GM21381 (cell line): ENCODE measurements around the gene RMRP.

Experiments
- ATAC-seq: cut with Tn5 transposase; IDR thresholded peaks from one replicate; pipeline ENCODE4 v1.9.1; 2021; ENCODE audit warnings: mild to moderate bottlenecking, moderate library complexity; ENCODE audit not compliant: unreplicated experiment

Gene RMRP

DNA sequence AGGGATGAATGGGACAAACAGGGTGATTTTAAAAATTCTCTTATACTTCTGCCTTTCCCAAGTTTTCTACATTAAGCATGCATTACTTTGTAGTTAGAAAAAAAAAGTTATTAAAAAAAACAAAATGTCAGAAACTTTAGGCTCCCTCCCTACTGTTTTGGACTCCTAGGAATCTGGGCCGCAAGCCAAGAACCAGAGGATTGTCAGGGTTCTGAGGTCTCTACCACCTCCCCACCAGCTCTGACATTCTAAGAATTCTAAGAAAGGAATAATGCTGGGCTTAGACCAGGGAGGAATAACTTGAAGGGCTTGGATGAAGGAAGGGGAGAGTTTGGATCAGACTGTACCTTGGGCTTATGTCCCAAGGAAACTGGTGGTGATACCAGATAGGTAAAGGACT, 8.2 kb upstream of the RMRP start:
- ATAC-seq = no peak

DNA sequence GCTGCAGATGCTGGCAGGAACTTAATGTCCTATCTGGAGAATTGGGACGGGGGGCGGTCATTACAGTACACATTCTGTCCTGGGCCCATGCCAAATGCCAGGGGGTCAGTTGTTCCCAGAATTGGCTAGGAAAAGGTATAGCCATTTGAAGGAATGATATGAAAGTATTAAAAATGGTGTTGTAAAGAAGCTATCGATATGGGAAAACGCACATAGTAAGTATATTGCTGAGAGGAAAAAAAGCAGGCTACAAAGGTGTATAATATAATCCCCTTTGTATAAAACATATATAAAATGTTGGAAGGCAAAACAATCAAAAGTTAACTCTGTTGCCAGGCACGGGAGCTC, 7.6 kb upstream of the RMRP start:
- ATAC-seq = no peak

DNA sequence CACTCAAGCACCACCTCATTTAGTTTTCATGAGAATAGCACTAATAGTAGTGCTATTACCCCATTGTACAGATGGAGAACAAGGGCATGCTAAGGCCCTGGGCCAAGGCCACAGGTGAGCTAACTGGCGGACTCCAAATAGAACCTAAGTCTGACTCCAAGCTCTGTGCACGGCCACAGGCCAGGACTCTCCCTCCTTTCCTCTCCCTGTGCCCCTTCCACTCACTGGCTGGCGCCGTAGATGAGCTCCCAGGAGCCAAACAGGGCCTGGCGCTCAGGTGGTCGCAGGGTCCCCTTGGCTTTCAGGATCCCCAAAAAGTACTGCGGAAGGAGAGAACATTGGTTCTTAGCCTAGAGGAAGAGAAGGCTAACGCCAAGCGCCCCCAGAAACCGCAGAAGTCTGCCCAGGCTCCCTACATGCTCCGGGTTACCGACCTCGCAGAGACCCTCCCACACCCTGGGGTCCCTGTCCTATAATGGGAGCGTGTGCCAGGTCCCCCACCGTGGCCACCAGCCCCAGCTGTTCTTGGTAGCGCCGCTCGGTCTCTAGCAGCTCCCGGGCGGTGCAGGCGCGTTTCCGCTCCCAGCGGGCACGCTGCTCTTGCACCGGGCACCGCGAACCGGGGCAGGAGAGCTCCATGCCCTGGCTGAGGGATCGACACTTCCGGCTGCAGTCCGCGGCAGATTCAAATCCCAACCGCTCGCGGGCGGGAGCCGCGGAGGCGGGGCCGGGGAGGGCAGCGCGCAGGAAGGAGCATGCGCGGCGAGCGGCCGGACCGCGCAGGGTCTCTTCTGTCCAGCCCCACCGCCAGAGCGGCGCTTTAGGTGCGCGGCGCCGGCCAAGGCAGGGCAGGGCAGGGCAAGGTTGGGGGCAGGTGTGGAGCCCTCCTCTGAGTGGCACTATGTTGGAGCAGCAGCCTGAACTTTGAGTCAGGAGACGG, 7.0 kb upstream of the RMRP start, which contains the start of gene ARHGEF39:
ARHGEF39 (minus strand) TSS at position 665 of the 940 bp plus-strand sequence; CDS start at position 639, 26 bp downstream.
- ATAC-seq = peak; percentile 65

DNA sequence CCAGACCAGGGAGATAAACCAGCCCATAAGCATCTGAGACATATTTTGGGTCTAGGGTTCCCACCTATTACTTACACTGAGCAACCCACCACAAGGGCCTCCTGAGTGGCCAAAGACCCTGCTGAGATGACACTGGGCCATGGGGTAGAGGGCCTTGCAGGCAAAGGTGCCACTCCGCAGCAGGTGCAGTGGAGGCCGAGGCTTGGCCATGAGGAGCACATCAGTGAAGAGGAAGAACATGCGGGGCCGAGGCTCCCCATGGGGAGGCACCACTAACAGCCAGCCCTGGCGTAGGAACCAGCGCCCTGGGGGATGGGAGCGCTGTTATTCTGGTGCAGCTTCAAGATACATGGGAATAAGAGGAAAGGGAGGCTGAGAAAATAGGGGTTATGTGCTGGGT, 4.6 kb upstream of the RMRP start:
- ATAC-seq = no peak

DNA sequence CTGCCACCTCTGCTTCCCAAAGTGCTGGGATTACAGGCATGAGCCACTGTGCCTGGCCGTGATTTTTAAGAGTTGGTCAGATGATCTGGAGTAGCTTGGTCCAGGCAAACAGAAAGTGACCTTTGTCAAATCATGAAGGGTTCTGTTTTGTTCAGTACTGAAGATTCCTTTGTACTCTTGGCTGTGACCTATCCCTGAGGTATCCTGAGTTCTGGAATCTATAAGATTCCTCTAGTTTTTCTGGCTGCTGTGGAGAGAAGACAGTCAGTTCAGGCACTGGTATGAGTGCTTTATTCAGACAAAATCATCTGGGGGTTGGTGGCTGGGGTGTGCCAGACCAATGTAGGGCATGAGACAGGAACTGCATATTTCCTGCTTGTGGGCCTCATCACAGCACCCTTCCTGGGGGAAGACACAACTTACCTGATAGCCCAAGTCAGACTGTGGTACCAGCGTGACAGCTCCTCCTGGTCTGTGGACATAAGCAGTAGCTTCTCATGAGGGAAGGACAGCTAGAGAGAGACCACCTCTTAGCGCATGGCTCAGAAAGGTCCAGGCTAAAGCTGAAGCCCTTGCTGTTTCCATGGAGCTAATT, 4.0 kb upstream of the RMRP start:
- no peak for ATAC-seq

DNA sequence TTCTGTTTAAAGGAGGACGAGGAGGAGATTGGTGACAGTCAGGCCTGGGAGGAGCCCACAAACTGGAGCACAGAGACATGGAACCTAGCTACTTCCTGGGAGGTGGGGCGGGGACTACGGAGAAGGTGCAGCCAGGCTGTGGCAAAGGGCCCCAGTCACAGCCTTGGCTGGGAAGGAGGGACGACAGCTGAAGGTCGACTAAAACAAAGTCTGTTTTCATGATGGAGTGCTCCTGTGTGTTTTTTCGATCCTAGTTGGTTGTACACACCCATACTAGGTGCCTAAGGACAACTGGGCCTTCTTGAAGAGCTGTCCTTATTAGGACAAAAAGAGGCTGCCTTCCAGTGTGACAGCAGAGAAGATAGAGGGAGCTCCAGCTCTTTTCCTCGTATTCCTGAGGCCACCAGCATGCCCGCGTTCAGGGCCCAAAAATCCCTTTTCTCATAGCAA, 3.2 kb upstream of the RMRP start:
- ATAC-seq = no peak

DNA sequence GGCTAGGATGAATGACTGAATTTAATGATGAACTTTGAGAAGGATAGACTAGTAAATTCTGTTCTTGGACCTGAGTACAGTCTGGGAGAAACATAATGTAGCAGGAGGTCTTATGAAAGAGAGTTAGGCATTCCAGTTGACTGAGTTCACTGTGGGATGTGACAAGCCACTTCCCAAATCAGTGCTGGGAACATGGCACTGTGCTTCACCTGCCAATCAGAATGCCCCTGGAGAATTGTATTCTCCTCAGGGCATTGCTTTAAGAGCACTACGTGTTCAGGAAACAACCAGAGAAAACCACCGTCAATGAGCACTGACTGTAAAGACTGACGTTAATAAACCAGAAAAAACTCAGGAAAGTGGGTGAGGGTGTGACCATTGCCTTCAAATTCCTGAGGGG, 1.5 kb upstream of the RMRP start:
- no peak for ATAC-seq

DNA sequence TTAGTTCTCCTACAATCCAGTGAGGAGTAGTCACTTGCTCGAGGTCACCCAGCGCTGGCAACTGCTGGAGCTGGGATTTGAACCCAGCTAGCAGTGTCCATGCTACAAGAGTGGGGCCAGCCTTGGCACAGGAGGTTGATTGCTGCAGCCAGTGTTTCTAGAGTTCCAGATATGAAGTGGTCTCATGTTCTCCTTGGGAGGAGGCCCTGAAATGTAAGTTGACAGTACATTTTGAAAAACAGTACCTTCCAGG, 1.1 kb upstream of the RMRP start:
- no peak for ATAC-seq

DNA sequence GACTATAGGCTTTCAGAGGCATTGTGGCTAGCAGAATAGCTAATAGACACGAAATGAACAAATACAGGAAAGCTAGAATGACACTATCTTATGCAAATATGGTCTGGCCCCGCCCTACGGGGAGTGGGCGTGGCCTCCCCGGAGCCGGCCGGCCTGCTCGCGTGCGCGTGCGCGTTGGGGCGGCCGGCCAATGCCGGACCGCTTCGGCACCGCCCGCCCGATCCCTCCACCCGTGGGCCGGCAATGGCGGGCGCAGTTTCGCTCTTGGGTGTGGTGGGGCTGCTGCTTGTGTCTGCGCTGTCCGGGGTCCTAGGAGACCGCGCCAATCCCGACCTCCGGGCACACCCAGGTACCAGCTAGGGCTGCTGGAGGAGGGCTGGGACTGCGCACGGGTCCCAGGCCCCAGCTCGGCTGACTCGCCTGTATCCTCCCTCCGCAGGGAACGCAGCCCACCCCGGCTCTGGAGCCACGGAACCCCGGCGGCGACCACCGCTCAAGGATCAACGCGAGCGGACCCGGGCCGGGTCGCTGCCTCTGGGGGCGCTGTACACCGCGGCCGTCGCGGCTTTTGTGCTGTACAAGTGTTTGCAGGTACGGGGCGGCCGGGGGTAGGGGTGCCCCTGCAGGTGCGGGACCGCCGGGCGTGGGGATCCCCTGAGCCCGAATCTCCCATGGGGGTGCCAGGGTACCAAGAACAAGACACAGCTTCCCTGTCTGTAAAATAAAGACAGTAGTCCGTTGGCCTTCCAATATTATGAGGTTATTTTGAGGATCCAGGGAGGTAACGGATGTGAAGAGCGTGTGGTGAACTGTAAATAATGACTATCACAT, 533 bp upstream of the RMRP start, which contains the start of gene CCDC107:
CCDC107 (plus strand) TSS at position 156 of the 831 bp plus-strand sequence; CDS start at position 244, 88 bp downstream.
- peak; percentile 58 for ATAC-seq

DNA sequence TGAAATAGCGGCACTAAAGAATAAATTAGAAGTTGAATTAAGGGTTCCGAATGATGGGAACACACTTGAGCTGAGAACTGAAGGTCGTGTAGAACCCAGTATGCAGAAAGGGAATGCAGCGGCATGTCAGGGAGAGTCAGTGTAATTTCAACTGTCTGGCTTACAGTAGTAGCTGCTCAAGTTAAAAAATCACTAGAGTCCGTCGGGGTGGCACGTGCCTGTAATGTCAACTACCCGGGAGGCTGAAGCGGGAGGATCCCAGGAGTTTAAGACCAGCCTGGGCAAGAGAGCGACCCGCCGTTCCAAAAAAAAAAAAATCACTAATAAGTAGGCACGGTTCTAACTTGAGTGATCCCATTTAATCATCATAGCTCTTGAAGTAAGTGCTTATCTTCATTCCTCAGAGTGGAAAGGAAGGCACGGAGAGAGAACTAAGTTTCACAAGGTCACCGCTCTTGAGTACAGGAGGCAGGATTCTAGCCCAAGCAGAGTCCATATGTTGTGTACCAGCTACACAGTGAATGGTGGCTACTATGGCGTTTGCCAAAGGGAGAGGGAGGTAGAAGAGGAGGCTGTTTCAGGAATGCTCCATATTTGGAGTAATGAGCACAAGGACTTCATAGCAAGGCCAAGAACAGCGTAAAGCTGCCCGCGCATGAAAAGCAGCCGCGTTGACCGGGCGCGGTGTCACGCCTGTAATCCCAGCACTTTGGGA, 831 bp downstream of the RMRP start:
- no peak for ATAC-seq

DNA sequence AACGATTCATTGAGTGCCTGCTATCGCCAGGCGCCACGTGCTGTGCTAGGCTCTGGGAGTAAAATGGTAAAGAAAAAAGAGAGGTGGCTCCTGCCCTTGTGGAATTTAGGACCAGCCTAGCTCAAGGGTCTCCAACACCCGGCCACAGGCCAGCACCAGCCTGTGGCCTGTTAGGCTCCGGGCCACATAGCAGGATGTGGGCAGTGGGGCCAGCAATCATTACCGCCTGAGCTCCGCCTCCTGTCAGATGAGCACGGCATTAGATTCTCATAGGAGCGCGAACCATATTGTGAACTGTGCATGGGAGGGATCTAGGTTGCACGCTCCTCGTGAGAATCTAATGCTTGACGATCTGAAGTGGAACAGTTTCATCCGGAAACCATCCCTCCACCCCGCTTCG, 1.5 kb downstream of the RMRP start:
- ATAC-seq = no peak

DNA sequence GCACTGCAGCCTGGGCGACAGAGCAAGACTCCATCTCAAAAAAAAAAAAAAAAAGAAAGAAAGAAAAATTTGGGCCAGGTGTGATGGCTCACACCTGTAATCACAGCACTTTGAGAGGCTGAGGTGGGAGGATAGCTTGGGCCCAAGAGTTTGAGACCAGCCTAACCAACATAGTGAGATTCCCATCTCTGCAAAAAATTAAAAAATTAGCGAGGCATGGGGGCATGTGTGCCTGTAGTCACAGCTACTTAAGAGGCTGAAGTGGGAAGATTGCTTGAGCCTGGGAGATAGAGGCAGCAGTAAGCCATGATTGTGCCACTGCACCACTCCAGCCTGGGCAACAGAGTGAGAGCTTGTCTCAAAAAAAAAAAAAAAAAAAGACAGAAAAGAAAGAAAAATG, 4.2 kb downstream of the RMRP start:
- ATAC-seq = no peak

DNA sequence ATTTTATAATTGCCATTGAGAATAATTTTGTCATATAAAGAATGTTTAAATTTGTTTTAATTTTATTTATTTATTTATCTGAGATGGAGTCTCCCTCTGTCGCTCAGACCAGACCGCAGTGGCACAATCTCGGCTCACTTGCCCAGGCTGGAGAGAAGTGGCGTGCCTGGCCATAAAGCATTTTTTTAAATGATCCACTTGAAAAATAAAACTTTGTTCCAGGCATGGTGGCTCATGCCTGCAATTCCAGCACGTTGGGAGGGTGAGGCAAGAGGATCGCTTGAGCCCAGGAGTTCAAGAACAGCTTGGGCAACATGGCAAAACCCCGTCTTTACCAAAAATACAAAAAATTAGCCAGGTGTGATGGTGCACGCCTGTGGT, 5.0 kb downstream of the RMRP start:
- no peak for ATAC-seq

DNA sequence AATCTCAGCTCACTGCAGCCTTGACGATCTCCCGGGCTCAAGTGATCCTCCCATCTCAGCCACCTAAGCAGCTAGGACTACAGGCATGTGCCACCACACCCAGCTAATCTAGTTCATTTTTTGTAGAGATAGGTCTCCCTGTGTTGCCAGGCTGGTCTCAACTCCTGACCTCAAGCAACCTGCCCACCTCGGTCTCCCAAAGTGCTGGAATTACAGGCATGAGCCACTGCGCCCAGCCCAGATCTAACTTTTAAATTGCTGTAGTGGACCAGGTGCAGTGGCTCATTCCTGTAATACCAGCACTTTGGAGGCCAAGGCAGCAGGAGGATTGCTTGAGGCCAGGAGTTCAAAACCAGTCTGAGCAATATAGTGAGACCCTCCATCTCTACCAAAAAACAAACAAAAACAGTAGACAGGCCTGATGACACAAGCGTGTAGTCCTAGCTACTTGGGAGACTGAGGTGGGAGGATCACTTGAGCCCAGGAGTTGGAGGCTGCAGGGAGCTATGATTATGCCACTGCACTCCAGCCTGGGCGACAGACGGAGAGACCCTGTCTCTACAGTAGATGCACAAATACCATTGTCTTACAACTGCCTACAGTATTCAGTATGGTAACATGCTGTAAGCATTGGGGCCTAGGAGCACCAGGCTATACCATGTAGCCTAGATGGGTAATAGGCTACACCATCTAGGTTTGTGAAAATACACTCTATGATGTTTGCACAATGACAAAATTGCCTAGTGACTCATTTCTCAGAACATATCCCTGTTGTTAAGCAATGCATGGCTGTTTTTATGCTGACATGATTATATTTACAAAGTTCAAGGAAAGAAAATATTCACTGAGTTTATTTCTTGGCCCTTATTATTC, 5.6 kb downstream of the RMRP start:
- ATAC-seq = no peak

DNA sequence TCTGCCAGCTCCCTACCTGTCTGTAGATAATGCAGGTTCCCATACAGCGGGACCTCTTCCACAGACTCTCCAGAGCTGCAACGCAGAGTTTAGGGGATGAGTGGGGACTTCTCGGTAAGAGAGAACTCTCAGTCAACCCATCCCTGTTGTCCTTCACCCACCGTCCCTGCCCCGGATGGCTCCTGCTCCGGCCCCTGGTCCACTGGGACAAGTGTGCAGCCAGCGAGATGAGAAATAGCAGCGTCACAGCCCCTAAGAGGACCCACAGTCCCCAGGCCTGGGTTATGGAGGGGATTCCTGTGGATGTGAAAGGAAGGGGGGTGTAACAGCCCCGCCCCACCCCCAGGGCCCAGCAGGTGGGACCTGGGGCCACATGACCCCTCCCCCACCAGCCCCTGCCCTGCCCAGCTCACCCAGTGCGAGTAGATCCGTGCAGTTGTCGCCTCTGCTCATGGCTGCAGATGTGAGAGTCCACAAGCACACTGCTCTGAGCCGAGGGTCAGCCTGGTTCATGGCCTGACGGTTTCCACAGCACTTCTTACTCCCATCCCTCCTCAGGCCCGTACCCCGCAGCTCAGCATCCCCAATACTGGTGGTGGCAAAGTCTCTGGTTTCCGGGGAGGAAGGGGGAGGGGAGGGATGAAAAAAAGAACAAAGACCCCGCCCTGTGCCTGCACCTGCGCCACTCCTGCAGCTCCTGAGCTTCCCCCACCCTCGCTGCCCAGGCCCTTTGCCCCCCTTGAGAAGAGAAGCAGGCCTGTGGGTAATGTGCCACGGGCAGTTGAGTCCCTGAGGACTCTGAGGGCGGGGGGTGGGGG, 7.3 kb downstream of the RMRP start, which contains the start of gene SIT1:
SIT1 (minus strand) TSS at position 591 of the 818 bp plus-strand sequence; CDS start at position 513, 78 bp downstream.
- ATAC-seq = no peak

DNA sequence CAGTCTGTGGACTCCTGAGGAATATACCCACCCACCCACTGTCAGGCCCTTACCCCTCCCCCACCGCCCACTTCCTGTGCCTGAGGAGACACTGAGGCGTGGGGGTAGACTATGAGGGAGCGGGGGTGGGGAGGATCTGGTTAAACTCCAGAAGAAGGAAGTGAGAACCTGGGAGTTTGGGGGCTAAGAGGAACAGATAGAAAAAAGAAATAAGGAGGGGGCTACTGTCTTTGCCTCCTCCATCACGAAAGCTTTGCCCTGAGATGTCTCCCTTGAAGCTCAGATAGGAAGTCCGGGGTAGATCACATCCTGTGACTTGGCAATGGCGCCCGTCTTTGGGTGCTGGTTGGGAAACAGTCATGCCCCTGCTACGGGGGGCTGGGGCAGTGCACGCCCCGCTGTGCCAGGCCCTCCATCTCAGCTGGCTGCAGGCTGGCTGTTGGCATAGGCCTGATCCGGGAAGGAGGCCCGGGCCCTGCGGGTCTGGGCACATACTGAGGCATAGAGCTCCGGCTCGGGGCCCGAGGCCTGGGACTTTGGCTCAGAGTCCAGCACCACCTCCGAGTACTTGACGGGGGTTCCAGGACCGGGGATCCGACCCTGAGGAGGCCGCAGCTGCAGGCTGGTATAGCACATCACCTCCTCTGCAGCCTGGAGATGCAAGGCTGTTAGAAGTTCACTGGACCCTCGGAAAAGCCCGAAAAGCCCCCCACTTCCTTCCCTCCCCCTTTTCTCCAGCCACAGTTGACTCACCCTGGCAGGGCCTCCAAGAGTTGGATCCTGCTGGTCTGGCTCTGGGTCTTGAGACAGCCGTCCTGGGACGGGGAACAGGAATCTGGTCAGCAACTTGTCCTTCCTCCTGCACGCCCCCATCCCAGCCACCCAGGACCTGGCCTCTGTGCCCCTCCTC, 8.1 kb downstream of the RMRP start:
- no peak for ATAC-seq

DNA sequence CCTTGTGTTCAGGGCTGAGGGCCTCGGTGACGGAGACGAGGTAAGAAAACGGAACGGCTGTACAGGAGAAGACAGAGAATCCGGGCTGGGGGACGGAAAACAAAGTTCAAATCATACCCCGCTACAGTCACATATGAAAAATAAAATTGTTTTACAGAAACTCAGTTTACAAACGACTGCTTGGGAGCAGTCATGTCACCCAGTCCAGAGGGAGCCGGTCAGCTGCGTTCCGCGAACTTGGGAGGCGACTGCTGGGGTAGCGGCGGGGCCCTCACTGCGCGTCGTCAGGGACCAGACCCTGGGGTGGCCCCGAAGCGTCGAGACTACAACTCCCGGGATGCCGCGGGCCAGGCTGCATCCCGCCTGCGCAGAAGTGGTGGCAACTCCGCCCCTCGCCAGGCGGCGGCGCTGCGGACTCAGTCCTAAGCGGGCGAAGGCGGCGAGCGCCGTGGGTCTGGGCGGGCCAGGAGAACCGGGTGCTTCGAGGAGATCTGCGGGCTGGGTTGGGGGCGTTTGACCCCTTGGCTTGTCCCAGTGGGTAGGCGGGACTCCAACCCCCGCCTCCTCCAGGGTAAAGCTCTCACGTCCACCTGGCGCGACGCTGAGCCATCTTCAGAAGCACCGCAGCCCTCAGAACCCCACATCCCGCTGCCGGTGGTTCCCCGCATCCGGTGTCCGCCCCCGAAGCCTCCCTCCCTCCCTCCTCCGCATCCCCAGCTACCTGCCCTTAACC, 11.1 kb downstream of the RMRP start:
- peak; percentile 90 for ATAC-seq
